OCI-LY3 (cell line): ENCODE measurements around the gene SPAG9.
A peak's percentile ranks its signal among the peaks of the same experiment; 100 is the strongest.

Experiments used
- H2AFZ ChIP-seq: fragments of 200-600, 300-600 bp; shearing (Covaris generic); 2 replicates; pipeline ENCODE4 v1.6.0; 2014; ENCODE audit warnings: antibody characterized with exemption, low read depth, low read length
- H3K27ac ChIP-seq: fragments of 200-600, 300-600 bp; sonication (generic); 2 replicates; pipeline ENCODE4 v1.5.1; 2014; ENCODE audit warnings: mild to moderate bottlenecking, low read length, moderate library complexity, mixed read lengths
- H3K27me3 ChIP-seq: fragments of 200-600, 300-600 bp; sonication (generic); 2 replicates; pipeline ENCODE4 v1.6.1; 2014; ENCODE audit warnings: low read depth, low read length, mixed read lengths
- H3K36me3 ChIP-seq: fragments of 200-600, 300-600 bp; sonication (generic); replicated peaks from 2 replicates; pipeline ENCODE3; 2014; ENCODE audit warnings: low read depth, low read length, mixed read lengths
- H3K4me1 ChIP-seq: fragments of 300-600, 200-600 bp; sonication (generic); 2 replicates; pipeline ENCODE4 v1.6.1; 2014; ENCODE audit warnings: low read length, mixed read lengths
- H3K4me2 ChIP-seq: fragments of 200-600, 300-600 bp; sonication (generic); 2 replicates; pipeline ENCODE4 v1.6.1; 2014; ENCODE audit warnings: low read length, mixed read lengths
- H3K4me3 ChIP-seq: fragments of 300-600, 200-600 bp; sonication (generic); 2 replicates; pipeline ENCODE4 v1.5.1; 2014; ENCODE audit warnings: antibody characterized with exemption, mild to moderate bottlenecking, low read length, moderate library complexity
- H3K79me2 ChIP-seq: fragments of 300-600, 200-600 bp; shearing (Covaris generic); 2 replicates; pipeline ENCODE4 v1.6.1; 2014; ENCODE audit warnings: mild to moderate bottlenecking, low read length, mixed read lengths
- H3K9ac ChIP-seq: fragments of 300-600, 200-600 bp; shearing (Covaris generic); 2 replicates; pipeline ENCODE4 v1.6.0; 2014; ENCODE audit warnings: mild to moderate bottlenecking, low read length, moderate library complexity
- H3K9me3 ChIP-seq: fragments of 200-600, 300-600 bp; shearing (Covaris generic); 2 replicates; pipeline ENCODE4 v1.6.1; 2014; ENCODE audit warnings: low read length, mixed read lengths; ENCODE audit not compliant: insufficient read depth
- H4K20me1 ChIP-seq: fragments of 200-600, 300-600 bp; sonication (generic); 2 replicates; pipeline ENCODE4 v1.6.1; 2016; ENCODE audit warnings: low read length, mixed read lengths; ENCODE audit not compliant: insufficient read depth
- CTCF ChIP-seq: fragments of 200-600, 300-600 bp; sonication (generic); IDR thresholded peaks from 2 replicates; pipeline ENCODE4 v1.5.1; 2014; ENCODE audit warnings: antibody characterized with exemption, low read length, low read depth
- EZH2phosphoT487 ChIP-seq: fragments of 200-600 bp; shearing (Covaris generic); IDR thresholded peaks from 2 replicates; pipeline ENCODE4 v1.6.1; 2018; ENCODE audit warnings: antibody characterized with exemption, mixed run types, low read depth

The SPAG9 gene

DNA sequence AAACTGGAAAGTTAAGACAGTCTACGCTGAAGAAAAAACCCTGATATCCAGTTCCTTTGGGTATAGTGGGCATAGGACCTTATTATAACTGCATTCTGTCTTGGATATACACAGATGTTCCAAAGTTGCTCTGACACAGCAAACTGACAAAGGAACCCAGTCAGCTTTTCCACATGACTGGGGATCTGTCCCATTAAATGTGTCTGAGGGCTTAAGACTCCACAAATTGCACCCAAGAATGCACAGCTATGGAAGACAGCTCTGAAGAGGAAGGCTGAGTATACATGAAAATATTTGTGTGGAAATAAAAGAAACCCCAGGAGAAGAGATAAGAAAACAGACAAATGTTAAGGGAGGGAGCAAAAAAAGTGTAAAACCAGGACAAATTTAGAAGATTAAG, 114.1 kb downstream of the SPAG9 start:
- Histone ChIP-seq H3K36me3 (peaks cover 8% of the 10 kb centered on the region), H3K4me3 (no peak overlapping the region), H3K9ac (no peak overlapping the region), H3K27ac (no peak overlapping the region), H3K4me1 (no peaks in the 10 kb centered on the region), H3K79me2 (no peaks in the 10 kb centered on the region), H3K9me3 (no peaks in the 10 kb centered on the region), H2AFZ (no peak overlapping the region), H4K20me1 (no peaks in the 10 kb centered on the region), H3K27me3 (no peaks in the 10 kb centered on the region), H3K4me2 (no peak overlapping the region)
- TF ChIP-seq CTCF (no peak), EZH2phosphoT487 (no peak)

DNA sequence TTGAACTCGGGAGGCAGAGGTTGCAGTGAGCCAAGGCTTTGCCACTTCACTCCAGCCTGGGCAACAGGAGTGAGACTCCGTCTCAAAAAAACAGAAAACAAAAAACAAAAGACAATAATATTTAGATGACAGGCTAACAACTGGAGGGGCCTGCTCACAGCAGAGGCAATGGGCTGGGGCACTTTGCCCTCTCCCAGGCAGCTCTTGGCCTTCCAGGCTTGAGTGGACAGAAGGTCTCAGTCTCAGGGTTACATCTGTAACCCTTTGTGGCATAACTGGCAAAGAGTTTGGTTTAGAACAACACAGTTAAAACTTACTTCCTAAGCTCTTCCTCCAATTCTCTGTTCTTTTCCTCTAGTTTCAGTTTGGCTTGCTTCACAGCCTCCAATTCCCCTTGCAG, 114.9 kb downstream of the SPAG9 start:
- H3K4me3 ChIP-seq = no peak overlapping the region
- no peaks in the 10 kb centered on the region for H3K9me3 ChIP-seq
- peaks cover 8% of the 10 kb centered on the region for H3K36me3 ChIP-seq
- no peak overlapping the region for H3K9ac ChIP-seq
- H3K4me2 ChIP-seq = no peak overlapping the region
- H3K79me2 ChIP-seq = no peaks in the 10 kb centered on the region
- H2AFZ ChIP-seq = no peak overlapping the region
- no peaks in the 10 kb centered on the region for H3K27me3 ChIP-seq
- H4K20me1 ChIP-seq = no peaks in the 10 kb centered on the region
- H3K4me1 ChIP-seq = no peaks in the 10 kb centered on the region
- H3K27ac ChIP-seq = no peak overlapping the region
- no peak for TF ChIP-seq CTCF
- no peak for TF ChIP-seq EZH2phosphoT487

DNA sequence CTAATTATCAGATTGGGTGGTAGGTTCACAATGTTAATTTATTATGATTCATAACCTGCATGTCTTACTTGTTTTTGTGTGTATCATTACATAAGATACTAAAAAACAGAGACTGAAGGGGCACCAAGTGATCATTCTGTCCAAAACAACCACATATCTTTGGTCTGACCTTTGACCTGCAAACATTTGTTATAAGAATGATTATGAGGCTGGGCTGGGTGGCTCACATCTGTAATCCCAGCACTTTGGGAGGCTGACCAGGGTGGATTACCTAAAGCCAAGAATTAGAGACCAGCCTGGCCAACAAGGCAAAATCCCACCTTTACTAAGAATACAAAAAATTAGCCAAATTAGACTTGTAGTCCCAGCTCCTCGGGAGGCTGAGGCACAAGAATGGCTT, 116.4 kb downstream of the SPAG9 start:
- Histone ChIP-seq H3K9ac (no peak overlapping the region), H3K4me2 (no peak overlapping the region), H3K9me3 (no peaks in the 10 kb centered on the region), H3K27me3 (no peaks in the 10 kb centered on the region), H3K4me1 (no peaks in the 10 kb centered on the region), H3K79me2 (no peaks in the 10 kb centered on the region), H3K36me3 (peaks cover 8% of the 10 kb centered on the region), H4K20me1 (no peaks in the 10 kb centered on the region), H3K4me3 (no peak overlapping the region), H3K27ac (no peak overlapping the region), H2AFZ (no peak overlapping the region)
- TF ChIP-seq EZH2phosphoT487 = no peak
- no peak for TF ChIP-seq CTCF

DNA sequence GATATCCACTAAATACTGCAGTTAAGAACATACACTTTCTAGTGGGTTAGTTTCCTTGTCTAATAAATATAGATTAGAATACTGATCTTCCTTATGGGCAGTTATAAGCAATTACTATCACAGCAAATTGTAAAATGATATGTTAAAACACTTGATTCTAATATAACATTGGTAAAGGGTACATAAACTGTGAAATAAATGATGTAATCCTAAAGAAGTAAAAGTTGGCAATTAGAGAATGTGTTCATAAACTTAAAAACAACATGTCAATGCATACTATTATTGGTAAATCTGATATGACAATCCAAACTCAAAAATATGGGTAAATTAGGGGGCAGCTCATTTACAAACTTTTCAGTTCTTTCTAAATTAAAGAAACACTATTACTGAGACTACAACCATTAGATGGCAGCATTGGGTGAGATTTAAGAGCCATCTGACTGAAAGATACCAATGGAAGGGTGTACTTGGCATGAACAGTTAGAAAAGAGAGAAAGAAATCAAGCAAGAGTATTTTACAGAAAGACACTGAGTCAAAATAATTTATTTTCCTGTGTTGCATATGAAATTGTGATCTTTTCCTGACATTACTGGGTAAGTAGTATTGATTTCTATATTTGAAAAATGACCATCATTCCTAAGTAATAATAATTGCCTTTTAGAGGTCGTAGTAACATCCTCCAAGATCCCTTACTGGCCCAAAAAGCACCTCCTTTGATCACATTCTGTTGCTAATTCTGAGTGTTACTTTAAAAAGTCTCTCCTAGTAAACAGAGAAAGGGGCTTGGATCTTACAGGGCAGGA, 119.6 kb downstream of the SPAG9 start:
- Histone ChIP-seq H3K36me3 (peaks cover 14% of the 10 kb centered on the region), H3K9me3 (no peaks in the 10 kb centered on the region), H3K4me1 (no peaks in the 10 kb centered on the region), H3K79me2 (no peaks in the 10 kb centered on the region), H3K27me3 (no peaks in the 10 kb centered on the region), H4K20me1 (no peaks in the 10 kb centered on the region), H3K27ac (no peak overlapping the region), H2AFZ (no peak overlapping the region), H3K4me2 (no peak overlapping the region), H3K9ac (no peak overlapping the region), H3K4me3 (no peak overlapping the region)
- TF ChIP-seq CTCF = peak; percentile 83
- TF ChIP-seq EZH2phosphoT487 = no peak
